ENCODE data around the gene ATXN1. TPM values are rescaled to one million over a fixed set of nuclear protein-coding genes. Genes with fewer than 3 reads are reported as not detected.

Gene ATXN1
- total RNA-seq, 1 experiment from 2014 or later = 25.6 TPM

GRCh38 chr6:16335176-16335575 lies 426.1 kb downstream of the ATXN1 start:
- CTCF ChIA-PET = no interaction called here

GRCh38 chr6:16334671-16335070 lies 426.6 kb downstream of the ATXN1 start:
- no peaks in the 10 kb centered on the region for H3K27me3 ChIP-seq (replicated peaks; ENCODE audit: insufficient read depth, low read depth, low read length, poor library complexity)
- peaks cover 29% of the 10 kb centered on the region for H3K4me1 ChIP-seq (ENCODE audit: insufficient read depth, low read length, poor library complexity, severe bottlenecking)
- CTCF ChIA-PET = no interaction called here
- intact Hi-C loops (cut with micrococcal nuclease; ENCODE audit: unreplicated experiment) = loop anchor here (5.0 to 10.0 kb wide), 3 partner anchors 178 to 670 kb away; no protein-coding TSS in a partner anchor
- no peak overlapping the region for H3K27ac ChIP-seq (ENCODE audit: low read depth, low read length, poor library complexity, severe bottlenecking)
- no TSS peak for BruUV-seq (replicated peaks)
- TF ChIP-seq CTCF (conservative IDR thresholded peaks at IDR 0.05; ENCODE audit: low read depth, low read length) (no peak), EZH2 (IDR thresholded peaks at IDR 0.05; ENCODE audit: borderline replicate concordance, low read depth, low read length, poor library complexity, severe bottlenecking) (no peak)
- H3K4me3 ChIP-seq (ENCODE audit: low read depth, low read length, poor library complexity, severe bottlenecking) = no peak overlapping the region
- H3K36me3 ChIP-seq (ENCODE audit: insufficient read depth, low read length, poor library complexity, severe bottlenecking) = no peaks in the 10 kb centered on the region
- peak; percentile 56 for DNase-seq (ENCODE audit: low spot score)
- no peaks in the 10 kb centered on the region for H3K9me3 ChIP-seq (ENCODE audit: low read depth, low read length, poor library complexity, severe bottlenecking)
- POLR2A ChIA-PET (ENCODE audit: low non-redundant PET) = no interaction called here

More at GRCh38 chr6:16335176-16335575, 426.1 kb downstream of the ATXN1 start:
- no peaks in the 10 kb centered on the region for H3K27me3 ChIP-seq (replicated peaks; ENCODE audit: insufficient read depth, low read depth, low read length, poor library complexity)
- no peak overlapping the region for H3K4me3 ChIP-seq (ENCODE audit: low read depth, low read length, poor library complexity, severe bottlenecking)
- no TSS peak for BruUV-seq (replicated peaks)
- no peak for DNase-seq (ENCODE audit: low spot score)
- H3K9me3 ChIP-seq (ENCODE audit: low read depth, low read length, poor library complexity, severe bottlenecking) = no peaks in the 10 kb centered on the region
- TF ChIP-seq CTCF (conservative IDR thresholded peaks at IDR 0.05; ENCODE audit: low read depth, low read length) (no peak), EZH2 (IDR thresholded peaks at IDR 0.05; ENCODE audit: borderline replicate concordance, low read depth, low read length, poor library complexity, severe bottlenecking) (no peak)
- H3K27ac ChIP-seq (ENCODE audit: low read depth, low read length, poor library complexity, severe bottlenecking) = no peak overlapping the region
- intact Hi-C loops (cut with micrococcal nuclease; ENCODE audit: unreplicated experiment) = loop anchor here (10.0 kb wide), 2 partner anchors 630 to 670 kb away; no protein-coding TSS in a partner anchor
- peaks cover 29% of the 10 kb centered on the region for H3K4me1 ChIP-seq (ENCODE audit: insufficient read depth, low read length, poor library complexity, severe bottlenecking)
- no peaks in the 10 kb centered on the region for H3K36me3 ChIP-seq (ENCODE audit: insufficient read depth, low read length, poor library complexity, severe bottlenecking)
- POLR2A ChIA-PET (ENCODE audit: low non-redundant PET) = no interaction called here

- DNase-seq (ENCODE audit: low spot score) = no peak
Observed at GRCh38 chr6:16333580-16333979, 427.7 kb downstream of the ATXN1 start.

More at GRCh38 chr6:16333580-16333979, 427.7 kb downstream of the ATXN1 start:
- H3K27me3 ChIP-seq (replicated peaks; ENCODE audit: insufficient read depth, low read depth, low read length, poor library complexity) = no peaks in the 10 kb centered on the region
- intact Hi-C loops (cut with micrococcal nuclease; ENCODE audit: unreplicated experiment) = loop anchor here (2.0 to 10.0 kb wide), 6 partner anchors 75 to 753 kb away; no protein-coding TSS in a partner anchor
- no peak for TF ChIP-seq CTCF (conservative IDR thresholded peaks at IDR 0.05; ENCODE audit: low read depth, low read length)
- no peak for TF ChIP-seq EZH2 (IDR thresholded peaks at IDR 0.05; ENCODE audit: borderline replicate concordance, low read depth, low read length, poor library complexity, severe bottlenecking)
- H3K4me1 ChIP-seq (ENCODE audit: insufficient read depth, low read length, poor library complexity, severe bottlenecking) = peaks cover 20% of the 10 kb centered on the region
- CTCF ChIA-PET = no interaction called here
- BruUV-seq (replicated peaks) = no TSS peak
- POLR2A ChIA-PET (ENCODE audit: low non-redundant PET) = no interaction called here
- H3K27ac ChIP-seq (ENCODE audit: low read depth, low read length, poor library complexity, severe bottlenecking) = no peak overlapping the region
- H3K9me3 ChIP-seq (ENCODE audit: low read depth, low read length, poor library complexity, severe bottlenecking) = no peaks in the 10 kb centered on the region
- no peak overlapping the region for H3K4me3 ChIP-seq (ENCODE audit: low read depth, low read length, poor library complexity, severe bottlenecking)
- no peaks in the 10 kb centered on the region for H3K36me3 ChIP-seq (ENCODE audit: insufficient read depth, low read length, poor library complexity, severe bottlenecking)
